ENCODE data around the gene KISS1.
"Not testable (repeated sequence)": the region's sequence is repeated elsewhere in the genome, so short reads cannot be mapped to it uniquely, and the experiment has no call there.

KISS1 gene

DNA sequence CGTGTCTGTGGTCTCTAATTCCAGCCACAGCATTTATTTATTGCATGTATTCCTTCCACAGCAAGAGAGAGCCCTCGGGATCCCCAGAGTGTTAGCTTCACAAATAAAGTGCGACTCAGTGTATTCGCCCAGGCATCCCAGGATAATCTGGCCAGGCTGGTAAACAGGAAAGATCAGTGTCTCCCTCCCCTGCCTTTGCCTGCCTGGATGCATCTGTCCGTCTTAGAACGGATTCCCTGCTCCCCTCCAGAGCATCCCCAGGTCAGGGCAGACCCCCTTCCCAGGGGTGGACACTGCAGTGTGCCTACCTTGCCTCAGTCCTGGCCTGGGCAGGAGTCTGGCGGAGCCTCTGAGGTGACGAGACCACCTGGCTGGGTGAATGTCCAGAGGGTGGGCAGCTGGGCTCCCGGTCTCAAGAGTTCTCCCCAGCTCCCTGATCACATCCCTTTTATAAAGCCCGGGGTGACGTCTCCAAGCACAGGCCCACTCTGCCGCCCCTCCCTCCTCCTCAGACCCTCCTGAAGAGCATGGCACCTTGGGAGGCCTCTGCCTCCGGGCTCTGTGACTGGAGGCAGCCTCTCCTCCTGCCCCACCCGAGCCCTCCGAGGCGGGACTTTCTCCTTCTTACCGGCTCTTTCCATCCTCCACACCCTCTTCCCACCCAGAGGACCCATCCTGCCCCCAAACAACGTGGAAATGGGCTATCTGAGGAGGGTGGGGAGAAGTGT is at the start of gene KISS1:
TSS of gene KISS1 (minus strand) at position 424 of the 728 bp plus-strand sequence. CDS start 3,615 bp downstream, outside the sequence.
- DNase-seq: no peak

GRCh38 chr1:204242920-204243319 is 46.6 kb upstream of the KISS1 start:
- no peak for DNase-seq

GRCh38 chr1:204241914-204242313 is 45.6 kb upstream of the KISS1 start:
- DNase-seq: no peak

- no peak for DNase-seq
Observed at GRCh38 chr1:204241050-204241449, 44.8 kb upstream of the KISS1 start.

DNA sequence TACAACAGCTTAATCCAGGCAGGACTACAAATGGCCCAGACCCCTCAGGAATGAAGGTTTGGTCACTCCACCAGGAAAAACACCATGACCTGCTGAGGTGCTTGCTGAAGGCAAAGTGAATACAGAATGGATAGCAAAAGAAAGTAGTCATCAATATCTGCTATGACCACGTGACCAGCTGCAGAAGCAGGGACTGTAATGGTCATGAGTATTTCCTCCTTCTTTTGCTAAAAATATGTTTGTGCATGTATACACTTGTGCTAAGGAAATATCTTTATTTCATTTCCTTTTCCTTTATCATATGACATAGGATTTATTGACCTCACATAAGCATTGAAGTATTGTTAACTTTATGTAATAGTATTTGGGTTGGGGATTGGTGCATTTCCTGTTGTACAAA is 43.9 kb upstream of the KISS1 start:
- DNase-seq: no peak

- DNase-seq: not testable (repeated sequence)
Observed at GRCh38 chr1:204239401-204239800, 43.1 kb upstream of the KISS1 start.

DNA sequence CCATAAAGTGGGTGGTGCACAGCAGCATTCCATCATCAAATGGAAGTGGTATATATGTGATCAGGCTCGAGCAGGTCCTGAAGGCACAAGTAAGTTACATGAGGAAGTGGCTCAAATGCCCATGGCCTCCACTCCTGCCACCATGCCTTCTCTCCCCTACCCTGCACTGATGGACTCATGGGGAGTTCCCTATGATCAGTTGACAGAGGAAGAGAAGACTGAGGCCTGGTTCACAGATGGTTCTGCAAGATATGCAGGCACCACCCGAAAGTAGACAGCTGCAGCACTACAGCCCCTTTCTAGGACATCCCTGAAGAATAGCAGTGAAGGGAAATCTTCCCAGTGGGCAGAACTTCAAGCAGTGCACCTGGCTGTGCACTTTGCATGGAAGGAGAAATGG is 42.2 kb upstream of the KISS1 start:
- DNase-seq: not testable (repeated sequence)

DNA sequence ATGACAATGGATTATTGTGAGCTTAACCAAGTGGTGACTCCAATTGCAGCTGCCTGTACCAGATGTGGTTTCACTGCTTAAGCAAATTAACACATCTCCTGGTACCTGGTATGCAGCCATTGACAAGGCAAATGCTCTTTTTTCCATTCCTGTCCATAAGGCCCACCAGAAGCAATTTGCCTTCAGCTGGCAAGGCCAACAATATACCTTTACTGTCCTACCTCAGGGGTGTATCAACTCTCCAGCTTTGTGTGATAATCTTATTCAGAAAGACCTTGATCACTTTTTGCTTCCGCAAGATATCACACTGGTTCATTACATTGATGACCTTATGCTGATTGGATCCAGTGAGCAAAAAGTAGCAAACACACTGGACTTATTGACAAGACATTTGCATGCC is 41.2 kb upstream of the KISS1 start:
- not testable (repeated sequence) for DNase-seq

DNA sequence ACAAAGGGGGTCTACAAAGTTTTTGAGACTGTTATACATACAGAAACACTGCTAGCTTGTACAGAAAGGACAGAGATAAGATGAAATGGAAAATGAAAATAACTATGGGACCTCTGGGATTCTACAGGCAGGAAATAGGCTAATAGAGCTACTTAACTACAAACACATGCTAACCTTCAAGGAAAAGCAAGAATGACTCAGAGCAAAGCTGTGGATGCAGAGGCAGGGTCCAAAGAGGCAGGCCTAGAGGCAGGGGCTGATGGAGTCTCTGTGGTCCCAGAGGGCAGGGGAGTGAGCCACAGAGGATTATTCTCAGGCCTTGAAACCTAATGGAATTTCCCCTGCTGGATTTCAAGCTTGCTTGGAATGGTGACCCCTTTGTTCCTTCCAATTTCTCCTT is 36.2 kb upstream of the KISS1 start:
- no peak for DNase-seq

GRCh38 chr1:204230211-204230610 is 33.9 kb upstream of the KISS1 start:
- no peak for DNase-seq

DNA sequence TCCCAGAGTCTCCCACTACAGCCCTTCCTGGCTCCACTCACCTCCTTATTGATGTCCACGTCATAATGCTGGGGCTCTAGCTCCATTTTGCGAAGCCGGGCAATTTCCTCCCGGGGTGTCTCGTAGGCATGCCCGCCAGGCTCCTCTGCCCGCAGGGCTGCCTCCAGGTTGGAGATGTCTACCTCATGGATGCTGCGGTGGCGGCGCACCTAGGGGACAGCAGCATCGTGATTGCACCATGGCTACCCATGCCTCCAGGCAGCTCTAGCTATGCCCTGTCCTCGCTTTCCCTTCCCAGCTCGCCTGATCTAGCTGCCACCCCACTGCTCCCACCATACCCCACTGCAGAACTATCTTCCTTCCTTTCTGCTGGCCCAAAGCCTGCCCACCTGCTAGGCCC is 32.6 kb upstream of the KISS1 start:
- no peak for DNase-seq

DNA sequence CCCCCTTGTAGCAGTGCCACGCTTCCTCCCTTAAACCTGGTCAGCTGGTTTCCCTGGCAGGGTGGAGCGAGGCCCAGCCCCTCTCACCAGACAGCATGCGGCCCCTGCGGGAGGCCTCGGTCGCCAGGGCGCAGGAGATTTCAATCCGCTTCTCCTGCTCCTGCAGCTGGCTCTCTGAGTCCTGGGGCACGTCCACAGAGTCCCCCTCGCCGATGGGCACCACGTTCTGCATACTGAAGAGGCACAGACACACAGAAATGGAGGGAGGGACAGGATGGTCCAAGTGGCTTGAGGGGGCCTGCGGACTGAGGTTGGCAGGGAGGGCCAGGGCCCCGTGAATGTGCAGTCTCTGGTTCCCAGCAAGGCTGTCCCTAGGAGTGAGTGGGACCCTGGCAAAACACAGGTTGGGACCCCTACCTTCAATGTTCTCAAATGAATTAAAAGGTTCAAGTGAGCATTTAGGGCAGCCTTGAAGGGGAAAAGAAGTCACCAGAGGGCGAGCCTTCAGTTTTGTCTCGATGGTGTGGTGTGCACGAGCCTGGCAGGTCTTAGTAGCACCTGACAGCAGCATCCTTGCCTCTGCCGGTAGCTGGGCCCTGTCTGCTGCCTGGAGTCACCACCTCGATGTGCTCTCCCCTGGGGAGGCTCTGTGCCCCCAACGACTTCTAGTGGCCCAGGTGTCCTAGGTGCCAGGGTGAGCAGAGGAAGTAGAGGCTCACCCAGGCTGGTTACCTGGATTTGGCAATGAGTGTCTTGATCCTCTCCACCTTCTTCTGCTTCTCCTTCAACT is 31.9 kb upstream of the KISS1 start:
- DNase-seq: no peak

- no peak for DNase-seq
Observed at GRCh38 chr1:204227351-204227750, 31.1 kb upstream of the KISS1 start.

GRCh38 chr1:204225841-204226735 is 29.8 kb upstream of the KISS1 start:
- no peak for DNase-seq

DNA sequence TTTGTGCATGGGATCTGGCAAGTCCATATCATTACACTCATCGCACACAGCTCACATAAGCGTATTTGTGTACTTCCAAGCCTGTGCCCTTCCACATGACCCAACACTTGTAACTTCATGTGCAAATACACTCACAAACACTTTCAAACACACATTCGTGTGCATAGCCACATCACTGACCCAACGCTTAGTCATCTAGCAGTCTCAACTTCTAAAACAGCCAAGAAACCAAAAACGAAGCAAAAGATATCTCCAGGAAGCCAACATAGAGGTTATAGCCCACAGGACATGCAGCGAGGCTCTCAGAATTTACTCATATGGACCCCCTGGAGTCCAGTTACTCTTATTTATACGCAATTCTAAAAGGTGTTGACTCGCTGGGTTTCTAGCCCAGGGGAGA is 28.4 kb upstream of the KISS1 start:
- DNase-seq: no peak

- no peak for DNase-seq
Observed at GRCh38 chr1:204223129-204223860, 27.0 kb upstream of the KISS1 start.

DNA sequence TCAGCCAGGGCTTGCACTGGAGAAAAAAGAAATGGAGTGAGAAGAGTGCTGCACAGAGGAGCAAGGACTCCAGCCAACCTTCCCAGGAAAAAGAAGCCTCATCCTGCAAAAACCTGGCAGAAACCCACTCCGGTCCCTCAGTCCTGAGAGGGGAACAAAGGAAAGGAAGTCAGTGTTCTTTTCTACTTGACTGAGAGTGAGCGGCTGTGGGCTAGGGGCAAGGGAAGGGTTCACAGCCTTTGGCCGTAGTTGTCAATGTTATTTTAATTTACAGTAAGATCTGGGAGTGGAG is 26.4 kb upstream of the KISS1 start:
- no peak for DNase-seq

- DNase-seq: no peak
Observed at GRCh38 chr1:204222006-204222763, 25.9 kb upstream of the KISS1 start.

- no peak for DNase-seq
Observed at GRCh38 chr1:204221271-204221670, 25.0 kb upstream of the KISS1 start.

GRCh38 chr1:204219971-204220616 is 23.8 kb upstream of the KISS1 start:
- no peak for DNase-seq

GRCh38 chr1:204218552-204218951 is 22.3 kb upstream of the KISS1 start:
- DNase-seq: no peak

DNA sequence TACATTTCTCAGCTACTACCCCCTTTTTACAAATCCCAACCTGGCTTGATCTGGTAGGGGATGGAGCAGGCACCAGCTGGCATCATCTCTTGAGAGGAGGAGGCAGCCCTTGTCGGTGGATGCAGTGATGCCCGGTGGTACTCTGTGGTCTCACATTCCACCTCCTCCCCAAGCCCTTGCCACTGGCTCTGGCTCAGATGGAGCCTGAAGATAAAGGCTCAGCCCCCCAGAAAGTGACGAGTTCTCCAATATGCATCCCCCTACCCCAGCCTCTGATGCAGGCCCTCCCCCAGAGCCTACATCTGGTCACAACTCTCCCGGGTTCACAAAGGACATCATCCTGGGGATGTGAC is 21.3 kb upstream of the KISS1 start:
- DNase-seq: no peak
